Dedifferentiated amniotic fluid mesenchymal stem cell (primary cell): ENCODE data around the gene NPTX1.

Source experiments
- DNase-seq: peaks from one replicate; pipeline ENCODE4 v3.0.0-alpha.2; 2016; ENCODE audit errors: extremely low spot score

The NPTX1 gene

GRCh38 chr17:80459234-80459633 lies 17.2 kb downstream of the NPTX1 start:
- DNase-seq: no peak

GRCh38 chr17:80458016-80458415 lies 18.4 kb downstream of the NPTX1 start:
- no peak for DNase-seq

DNA sequence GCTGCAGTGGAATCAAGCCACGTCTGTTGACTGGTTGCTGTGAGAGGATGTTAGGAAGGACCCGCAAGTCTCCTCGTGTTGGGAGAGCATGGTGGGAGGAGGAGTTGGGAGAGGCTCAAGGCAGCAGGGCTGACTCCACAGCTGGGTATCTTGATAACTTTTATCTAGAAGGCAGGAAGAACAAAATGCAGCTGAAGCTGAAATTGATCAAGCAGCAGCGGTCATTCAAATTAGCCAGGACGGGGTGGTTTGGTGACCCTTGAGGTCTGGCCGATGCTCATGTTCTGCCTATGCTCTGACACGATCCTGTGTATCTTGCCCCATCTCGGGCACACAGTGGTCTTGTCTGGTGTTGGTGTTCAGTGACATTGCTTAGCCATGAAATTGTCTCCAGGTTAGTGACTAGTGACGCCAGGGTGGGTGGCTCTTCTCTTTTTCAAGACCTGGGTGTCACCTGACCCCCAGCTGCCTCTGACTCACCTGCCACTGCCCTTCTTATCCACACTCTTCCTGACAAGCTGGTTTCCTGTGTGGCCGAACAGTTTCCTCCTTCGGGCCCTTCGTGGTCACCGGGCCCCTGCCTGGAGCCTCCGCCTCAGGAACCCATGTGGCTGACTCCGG lies 19.1 kb downstream of the NPTX1 start:
- DNase-seq: no peak

DNA sequence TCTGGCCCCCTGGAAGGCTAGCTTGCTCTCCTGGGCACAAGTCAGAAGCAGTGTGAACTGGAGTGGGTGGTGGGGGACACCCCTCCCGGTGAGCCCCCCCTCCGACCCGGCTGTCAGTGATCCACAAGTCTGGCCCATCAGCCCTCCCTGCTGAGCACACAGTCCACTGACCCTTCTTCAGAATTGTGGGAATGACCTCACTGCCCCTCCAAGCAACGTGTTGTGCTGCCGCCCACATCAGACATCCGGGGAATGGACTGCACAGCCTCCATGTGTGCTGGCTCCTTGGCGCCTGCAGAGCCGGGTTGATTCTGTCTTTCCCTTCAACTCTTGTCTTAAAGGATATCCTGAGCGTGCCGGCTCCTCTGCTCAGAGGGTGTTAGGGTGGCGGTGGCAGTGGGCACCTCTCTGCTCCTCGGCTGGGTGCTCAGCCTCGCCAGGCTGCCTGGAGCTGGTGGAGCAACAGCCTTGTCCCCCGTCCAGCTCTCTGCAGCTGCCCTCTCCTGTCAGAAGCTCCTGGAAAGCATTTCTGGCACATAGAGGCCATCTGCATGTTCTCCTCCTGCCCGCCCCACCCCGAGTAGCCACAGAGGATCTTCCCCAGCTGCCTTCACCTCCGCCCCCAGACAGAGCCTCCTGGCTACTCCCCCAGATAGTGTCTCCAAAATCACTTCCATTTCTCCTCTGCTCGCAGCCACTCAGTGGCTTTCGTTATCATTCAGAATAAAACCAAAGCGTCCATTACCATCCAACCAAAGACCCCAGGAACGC lies 19.8 kb downstream of the NPTX1 start:
- no peak for DNase-seq

GRCh38 chr17:80455784-80456183 lies 20.6 kb downstream of the NPTX1 start:
- DNase-seq: no peak

- DNase-seq: peak; percentile 15
These were observed 21.1 kb downstream of the NPTX1 start for GRCh38 chr17:80455336-80455710.

DNA sequence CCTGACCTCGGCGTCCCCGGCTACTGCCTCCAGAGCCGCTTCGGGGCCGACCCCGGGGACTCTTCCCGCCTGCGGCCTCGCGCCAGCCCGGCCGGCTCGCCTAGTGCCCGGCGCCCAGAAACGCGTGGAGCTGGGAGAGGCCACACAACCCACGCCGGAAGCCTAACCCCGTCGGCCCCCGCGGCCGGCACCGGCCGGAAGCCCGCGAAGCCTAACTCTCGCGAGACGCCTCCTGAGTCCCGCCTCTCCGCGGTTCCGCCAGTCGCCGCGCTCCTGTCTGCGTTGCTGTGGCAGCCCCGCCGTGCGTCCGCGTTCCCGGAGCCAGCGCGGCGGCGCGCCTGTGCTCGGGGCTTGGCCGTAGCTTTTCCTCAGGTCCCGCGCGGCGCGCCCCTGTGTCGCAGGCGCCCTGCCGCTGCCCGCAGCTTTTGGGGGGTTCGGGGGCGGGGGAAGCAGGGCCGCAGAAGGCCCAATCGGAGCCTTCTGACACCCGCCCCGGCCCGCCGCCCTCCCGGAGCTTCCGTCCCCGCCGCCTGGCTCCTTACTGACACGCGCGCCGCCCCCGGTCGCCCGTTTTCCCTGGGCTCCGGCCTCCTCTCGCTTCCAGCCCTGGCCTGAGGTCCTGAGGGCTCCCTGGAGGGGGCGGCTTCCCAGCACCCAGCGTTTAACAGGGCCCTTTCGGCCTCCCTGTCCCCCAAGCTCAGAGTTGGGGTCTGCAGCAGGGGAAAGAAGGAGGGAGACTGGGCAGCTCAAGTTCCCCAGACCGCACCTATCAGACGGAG lies 21.7 kb downstream of the NPTX1 start:
- DNase-seq: peak; percentile 96

DNA sequence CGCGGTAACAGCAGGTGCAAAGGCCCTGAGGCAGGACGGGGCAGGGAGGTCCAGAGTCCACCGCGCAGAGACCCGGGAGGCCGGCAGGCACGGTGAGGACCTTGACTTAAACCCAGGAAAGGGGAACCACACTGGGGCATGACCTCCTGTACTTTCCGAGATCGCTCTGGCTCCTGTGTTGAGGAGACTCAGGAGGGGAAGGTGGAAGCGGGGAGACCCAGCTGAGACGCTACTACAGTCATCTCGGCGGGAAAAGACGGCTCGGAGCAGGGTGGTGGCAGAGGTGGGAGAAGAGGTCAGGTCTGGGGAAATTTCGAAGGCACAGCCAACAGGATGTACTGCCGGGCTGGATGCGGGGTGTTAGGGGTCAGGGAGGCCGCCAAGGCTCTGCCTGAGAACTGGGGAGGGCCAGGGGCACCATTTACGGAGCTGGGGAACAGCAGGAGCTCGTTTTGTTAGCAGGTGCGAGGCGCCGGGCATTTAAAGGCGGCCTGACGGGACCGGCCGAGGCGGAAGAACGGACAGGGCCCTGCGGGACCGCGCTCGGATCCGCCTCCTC lies 22.3 kb downstream of the NPTX1 start:
- no peak for DNase-seq

- DNase-seq: no peak
These were observed 23.0 kb downstream of the NPTX1 start for GRCh38 chr17:80453126-80453997.

DNA sequence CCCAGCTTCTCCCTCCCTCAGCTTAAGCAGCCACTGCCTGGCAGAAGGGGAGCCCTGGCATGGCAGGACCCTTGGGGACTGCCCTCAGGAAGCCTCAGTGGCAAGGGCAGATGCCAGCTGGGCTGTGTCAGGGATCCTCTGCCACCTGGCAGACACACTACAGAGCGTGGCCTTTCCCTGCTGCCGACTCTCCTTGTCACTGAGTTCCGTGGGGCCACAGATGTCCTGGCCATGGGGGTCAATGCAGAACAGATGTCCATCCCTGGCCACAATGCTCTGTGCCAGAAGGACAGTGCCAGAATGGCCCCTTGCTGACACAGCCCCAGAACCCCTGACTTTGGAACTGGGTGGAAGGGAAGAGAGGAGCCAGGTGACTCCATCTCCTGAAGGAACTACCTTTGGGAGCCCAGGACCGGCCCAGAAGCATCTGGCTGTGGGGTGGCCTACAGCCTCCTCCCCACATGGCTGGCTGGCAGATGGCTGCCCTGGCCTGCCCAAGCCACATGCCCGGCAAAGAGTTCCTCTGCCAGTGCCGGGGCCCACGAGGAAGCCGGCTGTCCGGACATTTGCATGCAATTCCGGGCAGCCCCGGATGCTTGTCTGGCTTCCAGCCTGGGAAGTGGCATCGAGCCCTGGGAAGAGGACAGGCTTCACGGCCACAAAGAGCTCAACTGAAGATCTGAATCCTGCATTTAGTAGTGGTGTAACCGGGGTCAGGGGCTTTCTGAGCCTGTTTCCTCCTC lies 24.1 kb downstream of the NPTX1 start:
- DNase-seq: no peak

DNA sequence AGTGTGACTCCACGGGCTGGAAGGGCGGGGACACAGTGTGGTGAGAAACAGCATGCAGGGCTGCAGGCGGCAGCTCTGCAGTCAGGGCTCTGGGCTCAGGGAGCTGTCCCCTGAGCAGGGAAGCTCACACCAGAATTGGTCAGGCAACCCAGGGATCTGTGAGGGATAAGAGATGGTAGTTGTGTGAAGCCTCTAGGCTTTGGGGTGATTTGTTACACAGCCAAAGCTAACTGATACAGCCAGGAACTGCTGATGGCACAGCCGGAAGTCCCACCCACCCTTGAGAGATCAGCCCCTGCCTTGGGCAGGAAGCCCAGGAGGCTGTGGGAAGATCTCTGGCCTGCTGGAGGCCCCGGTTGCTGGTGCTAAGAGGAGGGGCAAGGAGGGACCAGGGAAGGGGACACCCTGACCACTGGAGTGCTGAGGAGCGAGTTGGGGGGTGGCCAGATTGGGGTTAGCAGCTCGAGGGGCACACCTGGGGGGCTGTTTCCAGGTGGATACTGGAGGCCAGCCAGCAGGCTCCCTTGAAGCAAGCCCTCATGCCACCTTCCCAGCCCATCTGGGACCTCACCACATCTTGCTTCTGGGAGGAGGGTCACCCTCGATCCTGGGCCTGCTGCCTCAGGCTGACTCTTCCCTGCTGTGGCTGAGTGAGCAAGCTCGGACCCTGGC lies 25.2 kb downstream of the NPTX1 start:
- DNase-seq: no peak

DNA sequence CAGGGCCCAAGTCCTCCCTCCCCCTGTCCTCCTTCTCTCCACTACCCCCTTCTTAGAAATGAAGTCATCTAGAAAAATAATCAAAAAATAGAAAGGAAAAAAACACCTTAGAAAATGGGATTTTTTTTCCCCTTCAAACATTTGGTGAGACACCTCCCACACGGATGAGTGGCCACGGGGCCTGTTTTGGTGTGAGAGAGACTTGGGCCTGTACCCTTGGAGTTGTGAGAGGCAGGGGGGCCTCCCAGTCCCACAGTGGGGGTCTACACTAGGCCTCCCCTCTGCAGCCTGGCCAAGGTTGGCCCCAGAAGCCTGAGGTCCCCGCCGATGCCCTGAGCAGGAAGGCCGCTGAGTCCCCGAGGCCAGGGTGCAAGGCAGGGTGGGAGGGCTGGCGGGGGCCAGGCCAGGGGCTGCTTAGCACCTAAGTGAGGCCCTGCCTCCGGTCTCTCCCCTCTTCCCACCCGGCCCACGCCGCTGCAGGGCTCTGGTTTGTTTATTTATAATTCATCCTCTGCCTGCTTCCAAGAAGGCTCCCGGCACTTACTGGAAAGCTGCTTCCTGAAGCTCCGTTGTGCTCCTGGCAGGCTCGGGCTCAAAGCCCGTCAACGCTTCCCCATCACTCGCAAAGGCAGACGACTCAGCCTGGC lies 26.4 kb downstream of the NPTX1 start:
- no peak for DNase-seq

DNA sequence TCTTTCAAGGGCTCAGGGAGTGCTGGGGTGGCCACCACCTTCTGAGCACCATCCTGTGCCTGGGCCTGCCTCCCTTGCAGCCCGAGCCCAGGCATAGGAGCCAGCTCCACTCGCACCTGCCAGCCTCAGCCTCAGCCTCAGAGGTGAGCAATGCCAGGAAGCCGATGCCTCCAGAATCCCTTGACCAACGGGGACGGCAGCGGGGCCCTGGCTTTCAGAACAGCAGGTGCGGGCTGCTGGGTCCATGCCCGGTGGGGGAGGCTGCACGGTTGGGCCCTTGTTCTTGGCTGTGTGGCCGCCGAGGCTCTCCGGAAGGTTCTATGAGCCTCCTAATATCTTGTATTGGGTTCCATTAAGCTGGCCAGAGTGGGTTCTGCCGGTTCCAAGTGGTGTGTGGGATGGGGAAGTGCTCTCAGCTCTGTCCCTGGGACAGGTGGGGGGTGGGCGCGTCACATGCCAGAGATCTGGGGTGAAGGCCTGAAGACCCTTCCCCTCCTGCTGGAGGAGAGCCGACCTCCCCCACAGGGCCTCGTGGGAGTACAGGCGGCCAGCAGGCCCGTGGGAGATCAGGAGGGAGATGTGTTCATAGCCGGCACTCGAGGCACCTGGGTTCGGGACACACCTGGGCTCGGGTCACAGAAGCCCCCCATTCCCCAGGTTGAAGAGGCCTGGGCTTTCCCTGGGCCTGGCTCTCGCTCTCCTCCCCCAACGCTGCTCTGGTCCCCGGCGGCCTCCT lies 27.0 kb downstream of the NPTX1 start:
- no peak for DNase-seq

DNA sequence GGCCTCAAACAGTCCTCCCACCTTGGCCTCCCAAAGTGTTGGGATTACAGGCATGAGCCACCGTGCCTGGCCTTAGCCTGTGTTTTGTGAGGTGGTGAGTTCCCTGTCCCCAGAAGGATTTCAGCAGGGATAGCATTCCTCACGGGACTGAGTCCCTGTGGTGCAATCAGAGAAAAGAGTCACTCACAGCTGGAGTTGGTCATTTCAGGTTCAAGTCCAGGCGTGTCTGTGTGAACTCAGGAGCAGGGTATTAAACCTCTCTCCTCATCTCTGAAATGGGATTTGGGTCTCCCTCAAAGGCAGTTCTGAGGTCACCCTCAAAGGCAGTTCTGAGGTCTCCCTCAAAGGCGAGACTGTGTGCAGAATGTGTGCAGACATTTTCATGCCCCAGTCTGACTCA lies 28.6 kb downstream of the NPTX1 start:
- no peak for DNase-seq

DNA sequence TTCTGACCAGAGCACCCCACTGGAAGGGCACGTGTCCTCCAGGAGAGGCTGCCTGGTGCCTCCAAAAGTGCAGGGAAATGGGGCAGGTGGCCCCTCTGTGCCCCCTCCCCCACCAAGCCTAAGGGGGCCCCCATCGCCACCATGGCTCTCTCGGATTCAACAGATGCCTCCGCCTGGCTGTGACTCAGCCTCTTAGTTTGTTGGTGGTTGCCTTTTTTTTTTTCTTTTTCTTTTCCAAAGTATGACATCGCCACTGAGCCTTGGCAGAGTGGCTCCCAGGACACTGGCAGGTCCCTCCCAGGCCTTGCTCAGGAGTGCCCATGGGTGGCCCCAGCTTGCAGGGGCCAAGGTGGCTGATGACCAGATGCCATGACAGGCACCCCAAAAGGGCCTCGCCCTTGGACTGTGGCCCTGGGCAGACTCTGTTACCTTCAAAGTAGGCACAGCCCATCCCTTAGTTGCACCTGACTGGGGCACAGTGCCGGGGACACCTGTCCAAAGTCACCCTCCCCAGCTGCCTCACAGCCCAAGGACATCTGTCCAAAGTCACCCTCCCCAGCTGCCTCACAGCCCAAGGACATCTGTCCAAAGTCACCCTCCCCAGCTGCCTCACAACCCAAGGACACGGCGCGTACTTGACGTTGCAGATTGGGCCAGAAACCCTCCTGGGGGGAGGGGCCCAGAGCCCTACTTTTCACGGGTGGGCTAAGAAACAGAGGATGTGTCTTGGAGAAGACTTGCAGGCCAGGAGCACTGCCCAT lies 29.6 kb downstream of the NPTX1 start:
- peak; percentile 40 for DNase-seq

- DNase-seq: no peak
These were observed 30.7 kb downstream of the NPTX1 start for GRCh38 chr17:80445726-80446110.

DNA sequence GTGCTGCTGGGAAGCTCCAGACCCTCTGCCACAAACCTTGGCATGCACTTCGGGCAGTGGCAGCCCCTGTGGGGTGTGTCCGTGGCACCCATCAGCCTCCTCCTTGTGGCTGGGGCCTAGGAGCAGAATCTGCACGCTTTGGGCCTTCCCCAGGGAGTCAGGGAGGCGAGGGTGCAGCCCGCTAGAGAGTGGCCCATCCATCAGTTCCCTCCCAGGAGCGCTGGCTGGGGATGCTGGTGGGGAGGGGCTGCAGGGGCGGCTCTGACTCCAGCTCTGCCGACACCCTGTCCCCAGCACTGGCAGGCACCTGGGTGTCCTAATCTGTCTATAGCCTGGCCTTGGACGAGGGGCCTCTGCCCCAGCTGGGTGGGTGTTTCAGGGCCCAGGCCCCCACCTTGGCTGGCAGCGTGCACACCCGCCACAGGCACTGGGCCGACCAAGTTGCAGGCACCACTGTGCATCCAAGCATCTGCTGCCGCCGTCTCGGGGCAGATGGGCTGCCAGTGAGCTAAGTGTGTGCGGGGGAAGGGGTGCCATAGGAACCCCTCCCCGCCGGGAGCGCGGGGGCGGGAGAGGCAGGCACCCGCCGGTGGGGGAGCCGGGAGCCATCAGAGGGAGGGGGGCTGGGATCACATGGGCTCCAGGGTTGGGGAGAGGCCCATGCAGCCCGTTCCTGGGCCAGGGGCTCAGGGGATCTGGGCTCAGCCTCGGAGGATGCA lies 31.2 kb downstream of the NPTX1 start:
- no peak for DNase-seq

DNA sequence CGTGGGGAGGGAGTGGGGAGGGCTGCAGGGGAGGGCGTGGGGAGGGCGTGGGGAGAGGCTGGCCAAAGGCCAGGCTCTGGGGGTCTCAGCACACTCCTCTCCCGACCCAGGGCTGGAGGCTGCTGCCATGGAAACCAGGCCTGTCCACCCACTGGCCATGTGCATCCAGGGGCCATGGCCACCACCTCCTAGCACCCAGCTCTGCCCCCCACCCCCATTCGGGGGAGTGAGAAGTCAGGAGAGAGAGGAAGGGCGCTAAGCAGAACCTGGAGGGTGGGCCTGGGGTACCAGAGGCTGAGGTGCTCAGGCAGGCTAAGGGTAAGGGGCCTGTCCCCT lies 31.8 kb downstream of the NPTX1 start:
- DNase-seq: no peak
